GM18870 (cell line): ENCODE results near the gene TMTC2.
A peak's percentile ranks its signal among the peaks of the same experiment; 100 is the strongest.
"Not testable (repeated sequence)": the region's sequence is repeated elsewhere in the genome, so short reads cannot be mapped to it uniquely, and the experiment has no call there.

Experiments used
- ATAC-seq: cut with Tn5 transposase; IDR thresholded peaks from one replicate; pipeline ENCODE4 v1.9.1; 2021; ENCODE audit warnings: moderate library complexity; ENCODE audit not compliant: unreplicated experiment

TMTC2 gene

DNA sequence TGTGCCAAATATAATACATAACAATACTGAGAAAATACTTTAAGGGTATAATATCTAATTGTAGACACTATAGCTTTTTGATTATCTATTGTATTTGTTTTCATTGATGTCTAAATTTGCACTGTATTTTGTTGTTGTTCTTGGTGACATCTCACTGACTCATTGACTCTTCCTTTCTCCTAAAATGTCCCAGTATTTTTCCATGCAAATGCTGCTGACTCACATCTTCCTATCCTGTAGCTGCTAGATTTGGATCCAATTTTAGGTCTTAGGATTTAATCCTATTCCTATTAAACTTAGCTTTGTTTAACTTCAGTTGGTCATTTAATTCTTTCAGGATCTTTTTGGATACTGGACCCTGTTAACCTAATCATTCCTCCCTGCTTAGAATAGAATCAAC is 148.5 kb downstream of the TMTC2 start:
- no peak for ATAC-seq

DNA sequence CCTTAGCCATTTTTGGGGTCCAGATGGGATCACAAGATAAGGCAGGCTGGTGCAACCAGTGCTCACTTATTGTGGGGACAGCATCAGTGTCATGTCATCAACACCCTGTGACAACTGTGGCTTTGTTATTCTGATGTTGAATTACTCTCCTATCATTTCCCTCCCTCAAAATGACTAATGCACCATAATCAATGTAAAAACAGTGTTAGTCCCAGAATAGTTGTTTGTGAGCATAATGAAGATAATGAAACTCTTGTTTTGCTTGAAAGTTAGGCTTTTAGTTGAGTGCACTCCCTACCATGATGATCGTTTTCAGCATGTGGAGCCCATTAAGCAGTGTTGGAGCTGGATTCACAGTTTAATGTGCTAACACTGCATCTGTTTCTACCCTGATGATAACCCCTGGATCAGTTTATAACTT is 151.4 kb downstream of the TMTC2 start:
- no peak for ATAC-seq

- ATAC-seq, result no peak
Observed at GRCh38 chr12:82838827-82839226, 152.1 kb downstream of the TMTC2 start.

GRCh38 chr12:82839796-82840195 is 153.1 kb downstream of the TMTC2 start:
- ATAC-seq, result no peak

DNA sequence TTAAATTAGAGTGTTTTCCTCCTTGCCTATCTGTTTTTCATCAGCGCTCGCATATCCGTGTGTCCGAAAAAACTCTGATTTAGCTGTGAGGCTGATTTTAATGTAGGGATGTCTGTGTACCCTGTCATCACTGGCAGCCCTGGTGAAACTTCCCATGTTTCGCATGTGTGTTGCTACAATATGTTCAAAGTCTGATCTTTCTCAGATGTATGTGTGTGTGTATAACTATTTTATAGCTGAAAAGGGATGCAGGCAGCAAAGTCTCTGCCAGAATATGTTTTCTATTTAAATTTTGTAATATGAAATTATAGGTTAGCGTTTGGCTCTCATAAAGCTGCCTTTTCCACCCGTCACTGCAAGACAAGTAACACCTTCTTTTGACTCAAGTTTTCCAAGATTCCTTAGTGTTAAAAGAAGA is 154.8 kb downstream of the TMTC2 start:
- no peak for ATAC-seq

DNA sequence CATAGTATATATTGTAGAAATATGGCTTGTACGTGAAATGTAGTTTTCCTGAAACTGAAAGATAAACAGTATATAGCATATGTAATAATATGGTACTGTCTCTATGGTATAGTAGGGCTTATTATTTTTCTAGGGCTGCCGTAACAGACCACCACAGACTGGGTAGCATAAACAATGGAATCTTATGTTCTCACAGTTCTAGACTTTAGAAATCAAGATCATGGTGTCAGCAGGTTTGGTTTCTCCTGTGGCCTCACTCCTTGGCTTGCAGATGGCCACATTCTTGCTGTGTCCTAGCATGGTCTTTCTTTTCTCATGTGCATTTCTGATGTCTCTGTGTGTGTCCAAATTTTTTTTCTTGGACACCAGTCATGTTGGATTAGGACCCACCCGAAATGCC is 155.8 kb downstream of the TMTC2 start:
- no peak for ATAC-seq

- ATAC-seq, result not testable (repeated sequence)
Observed at GRCh38 chr12:82845076-82845475, 158.4 kb downstream of the TMTC2 start.

DNA sequence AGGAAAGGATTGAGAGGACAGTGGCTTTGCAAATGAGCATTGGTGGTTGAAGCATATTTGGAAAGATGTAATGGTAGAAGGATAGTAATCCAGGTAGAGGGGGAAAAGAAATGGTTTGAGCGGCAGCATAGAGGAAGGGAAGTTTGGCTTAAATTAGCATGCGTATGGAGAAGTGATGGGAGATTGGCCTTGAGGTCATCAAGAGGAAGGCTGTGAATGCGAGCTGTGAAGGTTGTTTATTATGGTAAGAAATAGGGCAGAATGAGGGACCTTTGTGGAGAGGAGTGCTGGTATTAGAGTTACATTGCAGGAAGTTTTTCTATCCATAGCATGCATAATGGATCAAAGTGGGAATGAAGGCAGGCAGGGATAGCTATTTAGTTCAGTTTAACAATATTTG is 162.1 kb downstream of the TMTC2 start:
- no peak for ATAC-seq

DNA sequence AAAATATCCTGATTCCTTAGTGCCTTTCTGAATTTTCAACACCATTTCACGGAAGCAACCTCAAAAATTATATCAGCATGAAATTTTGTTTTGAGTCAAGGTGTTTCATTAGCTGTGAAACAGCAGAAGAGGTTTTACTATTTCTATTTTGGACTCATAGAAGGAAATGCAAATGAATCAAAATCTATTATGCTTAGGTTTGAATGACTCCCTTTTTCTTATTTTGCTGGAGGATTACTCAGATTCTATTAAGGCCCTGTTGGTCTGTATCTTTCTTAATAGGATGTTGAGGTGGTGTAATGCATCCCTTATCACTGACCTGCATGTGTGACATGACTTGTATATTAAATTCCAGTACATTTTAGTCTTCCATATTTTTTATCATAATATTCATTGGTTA is 165.8 kb downstream of the TMTC2 start:
- ATAC-seq, result peak; percentile 50

DNA sequence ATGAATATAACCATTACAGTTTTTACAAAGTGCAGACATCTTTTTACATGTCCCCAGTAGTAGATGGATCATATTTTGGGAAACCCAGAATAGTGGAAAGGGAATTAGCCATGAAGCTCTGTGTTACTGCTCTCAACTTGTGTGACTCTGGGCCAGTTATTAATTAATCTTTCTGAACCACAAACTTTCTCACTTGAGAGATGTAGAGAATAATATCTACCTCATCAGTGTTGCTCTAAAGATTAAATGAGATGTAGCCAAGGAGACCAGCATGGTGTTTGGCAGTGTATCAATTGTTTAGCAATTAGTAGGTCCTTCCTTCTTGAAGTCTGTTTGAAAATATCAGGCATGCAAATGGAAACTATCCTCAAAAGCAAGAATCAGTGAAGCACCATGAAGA is 169.2 kb downstream of the TMTC2 start:
- peak; percentile 85 for ATAC-seq

GRCh38 chr12:82857276-82857675 is 170.6 kb downstream of the TMTC2 start:
- no peak for ATAC-seq

- no peak for ATAC-seq
Observed at GRCh38 chr12:82857911-82858533, 171.3 kb downstream of the TMTC2 start.

- no peak for ATAC-seq
Observed at GRCh38 chr12:82858534-82858917, 171.8 kb downstream of the TMTC2 start.

DNA sequence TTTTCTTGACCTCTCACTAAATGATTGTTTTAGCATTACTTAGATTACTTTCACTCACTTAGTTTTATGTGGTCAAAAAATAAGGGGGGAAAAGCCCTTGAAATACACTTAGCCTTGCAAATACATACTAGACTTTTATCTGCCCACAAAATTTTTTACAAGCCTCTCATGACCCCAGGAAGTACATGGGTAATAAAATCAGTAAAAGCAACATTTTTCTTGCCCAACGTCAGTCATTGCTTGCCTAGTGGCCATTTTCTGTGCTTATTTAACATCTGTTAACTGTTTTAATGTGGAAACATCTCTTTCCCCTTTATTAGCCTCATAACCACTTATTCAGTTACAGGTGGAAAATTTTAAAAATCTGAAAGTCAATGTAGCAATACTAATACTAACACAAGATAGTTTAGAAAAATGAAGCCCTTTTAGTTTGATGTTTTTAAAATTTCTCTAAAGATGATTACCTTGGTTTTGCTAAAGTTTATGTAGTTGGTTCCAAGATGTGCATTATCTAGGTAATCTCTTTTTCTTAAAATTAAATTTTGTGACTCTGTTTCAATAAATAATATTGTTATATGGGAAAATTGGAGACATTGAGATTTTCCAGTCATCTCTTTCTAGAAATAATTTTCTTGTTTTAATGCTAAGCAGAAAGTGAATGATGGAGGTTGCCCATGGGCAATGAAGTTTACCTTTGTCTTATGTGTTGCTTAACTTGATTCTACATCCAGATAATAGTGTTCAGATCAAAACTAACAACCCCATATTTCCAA is 175.5 kb downstream of the TMTC2 start:
- no peak for ATAC-seq

DNA sequence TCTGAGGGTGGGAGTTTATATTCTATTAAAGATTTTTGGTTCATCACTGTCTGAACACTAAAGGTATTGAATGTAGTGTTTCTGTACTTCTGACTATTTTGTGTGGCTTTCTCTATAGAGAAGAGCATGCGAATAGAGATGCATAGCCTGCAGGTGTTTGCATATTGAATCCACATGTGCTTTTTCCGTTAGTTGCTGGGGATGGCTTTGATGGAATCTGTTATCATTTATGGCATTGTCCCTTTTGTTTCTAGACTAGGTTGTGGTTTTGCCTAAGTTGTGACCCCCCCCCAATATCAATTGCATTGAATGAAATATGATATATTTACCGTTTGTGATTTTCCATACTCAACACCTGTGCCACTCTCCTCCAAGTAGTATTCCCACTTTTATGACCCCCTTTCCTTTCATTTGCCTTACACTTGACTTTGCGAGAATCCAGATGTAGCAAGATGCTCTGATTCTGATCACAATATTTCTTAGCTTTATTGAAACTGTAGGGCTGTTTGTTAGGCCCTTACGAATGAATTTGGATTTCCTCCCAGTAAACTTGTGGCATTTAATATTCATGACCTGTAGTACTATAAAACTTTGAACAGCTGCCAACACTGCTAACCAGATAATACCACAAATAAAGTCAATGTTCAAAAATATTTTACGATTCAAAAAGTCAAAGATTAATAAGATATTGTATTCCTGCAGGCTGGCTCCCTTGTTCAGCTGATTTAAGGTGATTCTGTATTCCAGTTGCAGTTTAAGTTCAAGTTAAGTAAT is 176.4 kb downstream of the TMTC2 start:
- no peak for ATAC-seq

DNA sequence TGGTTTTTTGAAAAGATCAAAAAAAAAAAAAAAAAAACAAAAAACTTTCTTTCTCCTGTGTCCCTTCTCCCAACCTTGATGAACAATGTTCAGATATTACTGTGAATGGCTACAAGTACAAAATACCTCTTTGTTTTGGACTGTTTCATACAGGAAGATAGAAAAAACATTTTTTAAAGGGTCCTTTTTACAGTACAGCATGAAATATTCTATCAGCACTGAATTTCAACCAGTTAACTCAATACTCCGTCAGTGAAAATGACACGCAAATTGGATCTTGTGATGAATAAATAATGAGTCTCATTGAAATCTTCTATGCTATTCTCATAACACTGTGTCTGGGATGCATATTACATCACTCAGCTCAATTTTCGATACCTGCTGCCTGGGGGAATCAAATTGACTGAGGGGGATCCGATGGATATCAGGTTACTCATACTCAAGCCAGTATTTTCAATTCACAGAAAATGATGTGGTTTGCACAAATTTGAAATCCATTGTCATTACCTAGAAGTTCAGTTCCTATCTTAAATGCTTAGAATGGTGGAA is 179.6 kb downstream of the TMTC2 start:
- ATAC-seq, result no peak

DNA sequence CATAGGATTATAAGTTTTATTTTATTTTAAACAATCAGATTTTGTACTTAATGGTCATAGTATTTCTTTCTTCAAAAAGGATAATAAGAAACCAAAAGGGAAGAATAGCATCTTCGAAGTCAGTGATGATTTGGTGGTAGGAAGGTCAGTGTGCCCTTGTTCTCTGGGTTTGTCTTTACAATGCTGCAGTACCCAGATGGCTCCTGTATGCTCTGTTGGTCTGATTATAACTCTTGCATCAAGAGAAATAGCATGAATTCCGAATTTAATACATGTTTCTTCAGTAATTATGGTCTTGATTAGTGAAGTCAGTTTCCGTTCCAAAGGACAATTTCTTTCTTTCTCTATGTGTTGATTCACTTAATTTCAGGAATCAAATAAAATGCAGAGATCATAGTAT is 180.2 kb downstream of the TMTC2 start:
- no peak for ATAC-seq

DNA sequence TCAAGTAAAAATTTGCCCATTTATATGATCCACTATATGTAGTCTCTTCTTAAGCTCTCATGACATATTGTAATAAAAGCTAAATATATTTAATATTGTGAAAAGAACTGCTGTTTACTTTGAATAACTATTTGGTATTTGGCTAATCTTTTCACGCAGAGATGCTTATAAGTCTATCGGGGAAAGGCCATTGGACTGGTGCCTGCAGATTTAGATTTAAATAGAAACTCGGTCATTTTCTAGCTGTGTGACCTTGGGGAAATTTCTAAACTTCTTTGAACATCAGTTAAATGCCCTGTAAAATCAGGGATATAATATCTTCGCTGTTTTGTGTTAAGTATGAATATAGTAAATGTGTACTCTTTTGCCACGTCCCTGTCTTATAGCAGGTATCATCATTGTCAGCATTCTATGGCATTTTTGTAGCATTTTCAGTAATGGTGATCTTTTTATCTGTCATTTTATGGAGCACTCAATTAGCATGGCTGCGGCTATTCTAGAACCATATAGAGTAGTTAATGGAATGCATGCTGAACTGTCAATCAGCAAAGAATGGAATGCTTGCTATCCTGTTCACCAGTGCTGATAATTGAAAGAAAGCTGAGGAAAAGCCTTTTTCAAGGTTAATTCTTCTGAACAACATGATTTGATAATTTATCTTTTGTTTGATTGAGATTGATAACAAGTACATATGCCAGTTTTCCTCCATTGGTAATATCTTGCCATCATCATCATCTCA is 181.2 kb downstream of the TMTC2 start:
- no peak for ATAC-seq

DNA sequence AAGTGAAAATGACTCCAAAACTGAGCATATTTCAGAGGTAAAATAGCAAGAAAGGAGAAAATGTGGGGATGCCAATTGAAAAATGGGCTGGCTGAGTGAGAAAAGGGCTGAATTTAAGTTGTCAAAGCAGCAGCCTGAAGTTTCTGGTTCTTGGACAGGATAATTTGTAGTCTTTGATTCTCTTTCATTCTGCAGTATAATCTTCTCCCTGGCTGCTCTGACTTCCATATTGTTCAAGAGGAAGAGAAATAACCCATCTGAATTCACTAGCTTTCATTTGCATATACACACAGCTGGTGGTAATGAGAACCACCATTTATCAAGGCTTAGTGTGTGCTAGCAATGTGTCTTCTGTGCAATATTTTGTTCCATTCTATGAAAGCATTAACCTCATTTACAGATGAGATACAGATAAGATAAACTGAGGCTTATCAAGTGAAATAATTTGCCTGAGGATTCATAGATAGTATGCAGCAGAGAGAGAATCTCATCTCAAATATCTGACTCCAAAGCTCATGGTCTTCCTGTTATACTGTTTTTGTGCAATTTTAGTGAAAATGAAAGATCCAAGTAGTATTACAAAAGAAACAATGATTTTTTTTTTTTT is 184.2 kb downstream of the TMTC2 start:
- ATAC-seq, result peak; percentile 66

GRCh38 chr12:82872088-82872487 is 185.4 kb downstream of the TMTC2 start:
- no peak for ATAC-seq

DNA sequence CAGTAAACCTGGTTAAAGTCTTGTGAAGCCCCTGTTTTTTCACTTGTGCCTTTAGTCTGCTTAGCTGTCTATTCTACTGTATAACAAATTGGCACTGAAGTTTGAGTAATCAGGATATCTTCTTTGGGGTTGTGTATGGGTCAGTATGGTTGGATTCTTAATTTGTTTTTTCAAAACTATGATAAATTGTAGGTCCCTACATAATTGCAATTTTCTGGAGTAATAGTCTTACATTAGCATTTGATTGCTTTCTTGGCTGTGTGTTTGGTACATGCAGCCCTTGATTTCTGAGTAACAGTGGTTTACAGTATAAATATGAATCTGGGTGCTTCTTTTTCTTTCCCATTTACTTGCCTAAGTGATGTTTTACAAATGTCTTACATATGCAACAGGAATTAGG is 186.6 kb downstream of the TMTC2 start:
- no peak for ATAC-seq
